NK-92 treated with Interleukin-12 subunit alpha and Interleukin-12 subunit beta, amount 100 ng/mL, for 24 hours (cell line): ENCODE measurements around the gene CTXN2.

Experiments
- DNase-seq: peaks from one replicate; lab custom pipeline; 2025; lab: John Stamatoyannopoulos, UW

Gene CTXN2

DNA sequence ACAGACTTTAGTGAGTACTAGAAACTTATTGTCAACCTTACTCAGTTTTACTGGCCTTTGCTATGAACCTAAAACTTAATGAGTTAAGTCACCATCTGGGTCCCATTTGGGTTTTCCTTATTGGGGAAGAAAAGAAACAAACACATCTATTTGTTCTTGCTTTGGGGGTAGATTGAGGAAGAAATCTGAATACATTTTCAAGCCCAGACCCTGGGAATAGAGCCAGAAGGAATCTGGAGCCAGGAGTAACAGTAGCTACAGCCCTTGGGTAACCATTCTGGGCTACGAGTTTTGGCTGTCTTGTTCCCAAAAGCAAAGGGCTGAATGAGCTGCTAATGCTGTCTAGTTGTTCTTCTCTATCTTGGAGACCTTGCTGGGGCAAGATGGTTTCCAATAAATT is 31.2 kb downstream of the CTXN2 start:
- DNase-seq = no peak

DNA sequence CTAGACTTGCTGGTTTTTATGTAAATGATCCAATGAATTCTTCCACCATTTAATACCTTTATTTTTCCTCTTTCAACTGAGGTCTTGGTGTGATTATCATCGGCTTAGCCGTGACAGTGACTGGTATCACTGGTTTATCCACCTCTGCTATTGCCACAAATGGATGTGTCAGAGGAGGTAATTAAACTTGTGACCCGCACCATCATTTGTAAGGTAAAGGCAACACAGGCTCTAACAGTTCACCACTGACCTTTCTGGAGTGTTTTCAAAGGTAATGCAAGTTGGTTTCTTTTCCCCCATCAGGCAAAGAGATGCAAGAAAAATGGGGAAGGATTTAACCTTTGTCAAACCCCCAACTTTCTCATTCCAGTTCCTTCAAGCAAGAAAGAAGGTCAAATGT is 34.3 kb downstream of the CTXN2 start:
- no peak for DNase-seq

DNA sequence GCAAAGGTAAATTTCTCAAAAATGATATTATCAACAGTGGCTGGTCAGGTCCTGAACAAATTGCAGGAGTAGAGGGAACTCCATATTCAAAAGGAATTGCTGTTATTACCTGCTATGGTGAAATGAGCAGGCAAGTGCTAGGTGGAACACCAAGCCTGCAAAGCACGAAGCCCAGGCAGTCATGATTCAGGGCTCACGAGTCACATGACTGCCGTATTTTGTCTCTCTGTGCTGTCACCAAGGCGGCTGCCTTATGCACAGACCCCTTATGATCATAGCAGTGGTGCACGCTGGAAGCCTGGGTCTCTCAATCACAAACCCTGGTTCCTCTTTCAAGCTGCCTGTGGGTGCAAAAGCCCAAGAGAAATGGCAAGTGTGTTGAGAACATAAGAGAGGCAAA is 39.0 kb downstream of the CTXN2 start:
- DNase-seq = no peak

DNA sequence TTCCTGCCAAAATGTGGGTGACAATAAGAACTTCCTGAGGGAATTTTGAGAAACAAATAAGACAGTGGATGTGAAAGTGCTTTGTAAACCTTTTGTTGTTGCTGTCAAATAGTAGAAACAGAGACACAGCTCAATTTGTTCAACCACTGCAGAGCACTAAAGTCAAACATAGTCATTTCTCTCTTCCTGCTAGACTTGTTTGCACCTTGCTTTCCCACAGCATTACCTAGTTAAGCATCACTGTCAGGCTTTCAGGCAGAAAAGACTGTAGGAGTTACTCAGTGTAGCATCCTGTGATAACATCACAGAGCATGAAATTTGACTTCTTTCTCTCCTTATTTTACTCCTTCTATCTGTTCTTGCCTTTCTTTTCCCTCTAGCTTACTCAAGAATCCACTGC is 41.8 kb downstream of the CTXN2 start:
- no peak for DNase-seq

DNA sequence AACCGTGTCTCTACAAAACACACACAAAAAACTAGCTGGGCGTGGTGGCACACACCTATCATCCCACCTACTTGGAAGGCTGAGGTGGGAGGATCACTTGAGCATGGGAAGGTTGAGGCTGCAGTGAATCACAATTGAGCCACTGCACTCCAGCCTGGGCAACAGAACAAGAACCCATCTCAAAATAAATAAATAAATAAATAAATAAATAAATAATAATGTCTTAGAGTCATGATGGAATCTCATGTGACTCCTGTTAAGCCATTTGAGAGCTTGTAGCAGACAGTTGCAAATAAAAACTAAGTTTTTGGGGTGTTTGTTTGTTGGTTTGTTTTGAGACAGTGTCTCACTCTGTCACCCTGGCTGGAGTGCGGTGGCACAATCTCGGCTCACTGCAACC is 47.9 kb downstream of the CTXN2 start:
- DNase-seq = no peak

DNA sequence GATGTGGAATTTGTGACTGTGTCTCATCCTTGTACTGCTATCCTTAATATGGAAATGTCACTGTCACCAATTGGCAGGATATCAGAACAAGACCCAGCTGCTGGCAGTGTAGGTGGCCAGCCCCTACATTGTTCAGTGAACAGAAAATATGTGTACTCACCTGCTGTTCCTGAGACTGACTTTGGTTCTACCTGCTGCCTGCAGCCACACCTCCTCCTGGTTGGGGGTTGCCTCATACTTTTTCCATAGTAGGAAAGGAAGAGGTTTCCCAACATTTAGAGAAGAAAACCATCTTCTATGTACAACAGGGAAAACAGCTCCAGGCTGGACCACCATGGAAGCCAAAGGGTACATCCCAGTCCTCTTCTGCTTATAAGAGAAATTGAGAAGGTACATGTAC is 50.5 kb downstream of the CTXN2 start:
- DNase-seq = no peak

DNA sequence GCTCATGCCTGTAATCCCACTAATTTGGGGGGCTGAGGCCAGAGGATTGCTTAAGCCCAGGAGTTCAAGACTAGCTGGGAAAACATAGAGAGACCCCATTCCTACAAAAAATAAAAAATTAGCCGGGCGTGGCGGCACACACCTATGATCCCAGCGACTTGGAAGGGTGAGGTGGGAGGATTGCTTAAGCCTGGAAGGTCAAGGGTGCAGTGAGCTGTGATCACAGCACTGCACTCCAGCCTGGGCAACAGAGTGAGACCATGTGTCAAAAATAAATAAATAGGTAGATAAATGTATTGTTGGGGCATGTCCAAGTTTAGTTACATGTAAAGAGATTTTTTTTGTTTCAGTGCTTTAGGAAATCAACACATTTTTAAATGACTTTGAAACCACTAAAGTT is 51.1 kb downstream of the CTXN2 start:
- no peak for DNase-seq

DNA sequence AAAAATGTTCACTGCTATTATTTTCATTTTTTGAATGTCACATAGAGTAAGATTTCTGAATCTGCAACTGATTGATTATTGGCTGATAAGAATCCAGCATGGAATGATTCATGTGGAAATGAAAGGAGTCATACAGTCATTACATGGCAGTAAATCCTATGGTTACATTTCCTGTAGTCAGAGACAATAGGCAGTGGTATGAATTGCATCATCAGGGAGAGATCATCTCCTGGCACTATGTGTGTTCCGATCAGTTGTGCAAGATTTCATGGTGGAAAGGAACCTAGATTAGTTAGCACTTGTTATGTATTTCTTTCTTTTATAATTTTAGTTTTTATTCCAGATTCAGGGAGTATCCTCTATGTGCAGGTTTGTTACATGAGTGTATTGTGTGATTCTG is 53.5 kb downstream of the CTXN2 start:
- no peak for DNase-seq

DNA sequence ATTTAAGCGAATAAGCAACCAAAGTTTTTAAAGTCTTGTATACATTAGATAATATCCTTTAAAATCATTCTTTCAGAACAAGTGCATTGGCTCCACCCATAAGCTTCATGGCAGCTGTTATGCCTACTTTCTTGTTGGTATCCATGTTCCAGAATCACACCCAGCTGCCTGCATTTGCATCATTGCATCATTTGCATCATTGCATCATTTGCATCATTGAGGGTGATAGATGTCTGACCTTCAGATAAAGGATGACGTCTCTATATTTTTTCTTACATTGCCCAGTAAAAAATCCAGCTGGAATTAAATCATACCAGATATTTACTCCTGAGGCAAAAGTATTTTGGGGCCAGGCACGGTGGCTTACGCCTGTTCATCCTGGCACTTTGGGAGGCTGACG is 56.9 kb downstream of the CTXN2 start:
- no peak for DNase-seq

DNA sequence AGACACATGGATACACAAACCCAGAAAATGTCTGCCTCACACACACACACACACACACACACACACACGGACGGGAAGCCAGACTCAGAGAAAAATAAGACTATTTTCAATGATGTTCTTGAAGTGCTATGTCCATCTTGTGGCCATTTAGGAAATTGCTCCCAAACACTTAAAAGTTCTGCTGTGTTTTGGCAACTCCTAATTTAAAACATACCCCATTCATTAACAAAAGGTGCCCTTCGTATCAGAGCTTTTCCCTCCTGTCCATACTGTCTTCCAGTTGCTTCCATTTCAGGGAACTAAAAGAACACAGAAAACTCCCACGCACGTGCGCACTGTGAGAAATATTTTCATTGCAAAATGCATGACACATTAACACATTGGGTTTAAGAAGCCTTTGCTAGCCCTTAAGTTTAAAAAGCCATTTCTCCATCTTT is 59.2 kb downstream of the CTXN2 start:
- no peak for DNase-seq

DNA sequence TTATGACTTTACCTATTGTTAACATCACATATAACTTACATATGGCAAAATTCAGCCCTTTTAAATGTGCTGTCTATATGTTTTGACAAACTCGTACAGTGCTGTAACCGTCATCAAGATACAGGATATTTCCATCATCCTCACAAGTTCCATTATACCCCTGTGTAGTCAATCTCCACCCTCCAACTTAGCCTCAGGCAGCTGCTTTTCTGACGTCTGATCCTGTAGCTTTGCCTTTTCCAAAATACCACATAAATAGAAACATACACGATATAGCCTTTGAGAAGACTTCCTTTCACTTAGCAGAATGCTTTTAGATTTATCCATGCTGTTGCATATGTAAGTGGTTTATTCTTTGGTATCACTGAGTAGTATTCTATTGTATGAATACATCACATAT is 61.7 kb downstream of the CTXN2 start:
- no peak for DNase-seq
